Pancreas (tissue), 10 donors: Measurements from ENCODE around the gene CKS2. TPM values are rescaled to one million over a fixed set of nuclear protein-coding genes. Genes with fewer than 3 reads are reported as not detected.

Experiments
- ATAC-seq, 4 donors: fragments of 200-7000 bp; cut with Tn5 transposase; one replicate each; pipeline versions ENCODE4 v1.8.0 to v1.9.1; 2020; ENCODE audit warnings: mild to moderate bottlenecking in 4 of 4, moderate library complexity in 4 of 4
- DNase-seq, 6 donors: peaks; one replicate each; pipeline ENCODE4 v3.0.0-alpha.2; 2020
- FAIRE-seq: peaks from 2 replicates; lab custom pipeline; 2012; peaks lifted over from hg19 to GRCh38; lab: Jason Lieb, UNC
- H3K27ac ChIP-seq, 4 donors: fragments of 200-600 bp; sonication (generic); 1 replicate in 3 of 4; 2 replicates in 1 of 4; pipeline versions ENCODE4 v1.5.0 to v1.8.0; 2020
- H3K27me3 ChIP-seq, 4 donors: fragments of 200-600 bp; one replicate each; pipeline ENCODE4 v1.8.0; 2021
- H3K36me3 ChIP-seq, 3 donors: fragments of 200-600 bp; sonication (generic) in 1 of 3; one replicate each; pipeline versions ENCODE4 v1.5.0 to v1.8.0; 2020 to 2021
- H3K4me1 ChIP-seq, 3 donors: fragments of 200-600 bp; one replicate each; pipeline ENCODE4 v1.8.0; 2021
- H3K4me3 ChIP-seq, 4 donors: fragments of 200-600 bp; sonication (generic) in 2 of 4; one replicate each; pipeline versions ENCODE4 v1.5.0 to v1.8.0; 2020 to 2021
- H3K9me3 ChIP-seq, 4 donors: fragments of 200-600 bp; one replicate each; pipeline ENCODE4 v1.8.0; 2021
- CTCF ChIP-seq, 4 donors: fragments of 200-600 bp; sonication (generic) in 3 of 4; IDR thresholded peaks; one replicate each; pipeline versions ENCODE4 v1.5.0 to v1.8.0; 2021; ENCODE audit warnings: antibody characterized with exemption in 4 of 4
- WGBS, 2 donors: extraction: QIAGEN DNeasy Blood & Tissue Kit; methylation state at CpG; one replicate each; pipeline ENCODE4 v1.1.7; 2013; 5-methylcytosine and 5-hydroxymethylcytosine counted together
- intact Hi-C, 3 donors: fragments of 100-400 bp; cut with DNase I; formaldehyde crosslinking; loops; one replicate each; pipeline versions ENCODE4 v1.11.1 to v1.14.2; 2022
- polyA plus RNA-seq, 2 donors: library from polyadenylated mRNA; stranded (reverse); fragments of 200-250 nt; gene quantifications; one replicate each; pipeline ENCODE4 v1.2.3, GENCODE V29; 2013
- total RNA-seq, 6 donors: library from RNA; stranded (reverse); fragmentation: NEBNext Ultra II Directional in 4 of 6; extraction: Animal tissue kit (Norgen Biotek cat#: 25700) in 4 of 6; gene quantifications; one replicate each; pipeline versions ENCODE4 v1.2.1 to v1.2.4, GENCODE V29; 2021 to 2023
- donor health status: healthy with polysubstance abuse.
- donor health status: DM: no; HTN: no; CAD: no; lungs with moderate emphysema.
- donor health status: DM: no; HTN: no; CAD: no.
- donor health status: control.
- donor health status: control.
- donor health status: Bipolar disorder and iron deficiency.
- donor health status: DM: yes; HTN: yes; CAD: no.
- donor health status: DM: no; HTN: no; CAD: no.
- donor health status: DM: no; HTN: no; CAD: no.
- donor health status: DM: yes; HTN: yes; CAD: no.

The CKS2 gene
- total and polyA plus RNA-seq, 8 donors = 0.83 to 4.1 (median 3.0) TPM

DNA sequence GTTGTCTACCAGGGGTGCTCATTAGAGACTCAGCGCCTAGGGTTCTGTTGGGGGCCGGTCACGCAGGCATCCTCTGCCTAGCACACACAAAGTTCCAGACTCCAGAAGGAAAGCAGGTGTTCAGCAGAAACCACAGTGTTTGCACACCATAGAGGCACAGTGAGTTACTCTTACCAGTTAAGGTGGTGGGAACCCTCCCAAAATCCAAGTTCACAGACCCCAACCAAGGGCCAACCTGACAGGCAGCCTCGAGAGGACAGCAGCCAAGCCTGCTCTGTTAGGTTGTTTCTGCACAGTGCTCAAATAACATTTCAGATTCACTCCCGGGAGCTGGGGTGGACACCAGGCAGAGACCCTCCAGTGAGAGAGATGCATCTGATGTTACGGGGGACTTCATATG lies 43.5 kb downstream of the CKS2 start:
- FAIRE-seq (no peak), ATAC-seq (no peak), DNase-seq (no peak)
- TF ChIP-seq CTCF (IDR thresholded peaks at IDR 0.05) = no peak
- 94 to 99% methylated on average over 6 of the region's 6 CpGs for WGBS, 2 donors
- H3K27me3 ChIP-seq = no peaks in the 10 kb centered on the region
- H3K27ac ChIP-seq = no peak overlapping the region
- no peak overlapping the region for H3K4me3 ChIP-seq
- intact Hi-C loops = no loop called here
- no peaks in the 10 kb centered on the region for H3K9me3 ChIP-seq
- no peaks in the 10 kb centered on the region for H3K4me1 ChIP-seq
- peaks cover 0 to 82% (median 49%) of the 10 kb centered on the region in 3 donors for H3K36me3 ChIP-seq

DNA sequence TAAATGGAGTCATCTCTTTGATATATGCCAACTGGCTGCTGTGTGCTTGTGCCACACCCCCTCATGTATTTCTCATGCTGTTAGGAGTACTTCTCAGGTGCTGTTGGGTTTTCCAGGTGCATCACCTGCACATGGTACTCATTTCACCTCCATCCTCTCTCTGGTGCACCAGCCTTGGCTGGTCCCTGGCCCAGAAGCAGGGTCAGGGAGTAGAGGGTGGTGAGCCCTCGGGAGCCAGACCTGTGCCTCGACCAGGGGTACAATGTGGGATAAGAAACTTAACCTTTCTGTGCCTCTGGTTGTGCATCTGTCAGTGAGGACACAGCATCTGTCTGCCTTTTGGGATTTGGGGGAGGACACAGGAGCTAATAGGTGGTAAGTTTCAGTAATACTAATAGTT lies 45.8 kb downstream of the CKS2 start:
- no peak for FAIRE-seq
- WGBS, 2 donors = 71 to 77% methylated on average over 2 of the region's 2 CpGs
- ATAC-seq = no peak
- H3K4me3 ChIP-seq = no peak overlapping the region
- no peaks in the 10 kb centered on the region for H3K9me3 ChIP-seq
- H3K4me1 ChIP-seq = no peaks in the 10 kb centered on the region
- DNase-seq = no peak
- H3K36me3 ChIP-seq = peaks cover 0 to 76% (median 41%) of the 10 kb centered on the region in 3 donors
- no peak for TF ChIP-seq CTCF (IDR thresholded peaks at IDR 0.05)
- H3K27ac ChIP-seq = no peak overlapping the region
- intact Hi-C loops = no loop called here
- H3K27me3 ChIP-seq = no peaks in the 10 kb centered on the region

DNA sequence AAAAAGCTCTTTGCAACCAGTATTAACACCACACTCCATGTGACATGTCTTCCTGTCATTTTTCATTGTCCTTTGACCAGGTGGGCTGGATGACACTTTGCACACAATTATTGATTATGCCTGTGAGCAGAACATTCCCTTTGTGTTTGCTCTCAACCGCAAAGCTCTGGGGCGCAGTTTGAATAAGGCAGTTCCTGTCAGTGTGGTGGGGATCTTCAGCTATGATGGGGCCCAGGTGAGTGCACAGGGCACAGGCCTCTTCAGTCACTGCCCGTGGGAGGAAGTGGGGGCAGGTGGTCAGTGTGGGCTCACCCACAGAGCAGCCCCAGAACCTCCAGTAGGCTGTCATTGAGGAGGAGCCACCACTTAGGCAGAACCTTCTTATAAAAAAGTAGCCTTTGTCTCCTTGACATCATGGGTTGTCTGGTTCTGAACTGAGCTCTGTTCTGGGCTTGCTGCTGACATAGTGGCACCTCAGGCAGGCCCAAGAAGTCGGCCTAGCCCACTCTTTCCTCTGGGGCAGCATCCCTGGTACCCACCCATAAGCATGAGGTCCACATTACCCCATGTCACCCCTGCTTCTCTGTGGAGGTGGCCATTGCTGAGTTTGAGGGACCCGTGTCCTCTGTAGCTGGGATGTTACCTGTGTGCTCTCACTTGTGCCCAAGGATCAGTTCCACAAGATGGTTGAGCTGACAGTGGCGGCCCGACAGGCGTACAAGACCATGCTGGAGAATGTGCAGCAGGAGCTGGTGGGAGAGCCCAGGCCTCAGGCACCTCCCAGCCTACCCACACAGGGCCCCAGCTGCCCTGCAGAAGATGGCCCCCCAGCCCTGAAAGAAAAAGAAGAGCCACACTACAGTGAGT lies 46.6 kb downstream of the CKS2 start:
- ATAC-seq = no peak
- Histone ChIP-seq H3K9me3 (no peaks in the 10 kb centered on the region), H3K4me1 (no peaks in the 10 kb centered on the region), H3K4me3 (no peak overlapping the region), H3K27me3 (no peaks in the 10 kb centered on the region), H3K27ac (no peak overlapping the region), H3K36me3 (peaks cover 0 to 79% (median 44%) of the 10 kb centered on the region in 3 donors)
- no peak for TF ChIP-seq CTCF (IDR thresholded peaks at IDR 0.05)
- peak in 2 of 6 donors; percentile 9 to 39 for DNase-seq
- FAIRE-seq = no peak
- WGBS, 2 donors = 91 to 92% methylated on average over 8 of the region's 8 CpGs
- intact Hi-C loops = no loop called here

- no peak for ATAC-seq
- no peak for DNase-seq
- H3K4me3 ChIP-seq = no peak overlapping the region
- intact Hi-C loops = no loop called here
- 82 to 85% methylated on average over 3 of the region's 3 CpGs for WGBS, 2 donors
- no peaks in the 10 kb centered on the region for H3K27me3 ChIP-seq
- no peak overlapping the region for H3K27ac ChIP-seq
- H3K4me1 ChIP-seq = no peaks in the 10 kb centered on the region
- no peak for TF ChIP-seq CTCF (IDR thresholded peaks at IDR 0.05)
- no peaks in the 10 kb centered on the region for H3K9me3 ChIP-seq
- FAIRE-seq = no peak
- H3K36me3 ChIP-seq = peaks cover 0 to 72% (median 41%) of the 10 kb centered on the region in 3 donors
Observed at GRCh38 chr9:89358376-89358916, 47.5 kb downstream of the CKS2 start.

- WGBS, 2 donors = 49 to 66% methylated on average over 4 of the region's 4 CpGs
- Histone ChIP-seq H3K36me3 (peaks cover 0 to 69% (median 41%) of the 10 kb centered on the region in 3 donors), H3K27me3 (no peaks in the 10 kb centered on the region), H3K4me3 (no peak overlapping the region), H3K27ac (peak overlapping the region in 1 of 4 donors; percentile 17), H3K4me1 (no peaks in the 10 kb centered on the region), H3K9me3 (no peaks in the 10 kb centered on the region)
- no peak for TF ChIP-seq CTCF (IDR thresholded peaks at IDR 0.05)
- FAIRE-seq = no peak
- intact Hi-C loops = no loop called here
- peak in 3 of 4 donors; percentile 32 to 72 (median 67) for ATAC-seq
- DNase-seq = peak in 1 of 6 donors; percentile 21
Observed at GRCh38 chr9:89358985-89359384, 48.0 kb downstream of the CKS2 start.
